Fibroblast of lung (primary cell): ENCODE results near the gene LGR4. TPM values are rescaled to one million over a fixed set of nuclear protein-coding genes. Genes with fewer than 3 reads are reported as not detected.

Experiments used
- DNase-seq, 2 donors: peaks; one replicate each; pipeline versions ENCODE4 v3.0.0 to v3.0.0-alpha.2; 2010; ENCODE audit warnings: low read depth in 2 of 2
- H2AFZ ChIP-seq: 2 replicates; pipeline ENCODE4 v1.5.1; 2012; ENCODE audit warnings: low read length, control low read depth, inconsistent platforms
- H3K27ac ChIP-seq: 2 replicates; pipeline ENCODE4 v1.5.1; 2011; ENCODE audit warnings: low read length, control low read depth; ENCODE audit not compliant: insufficient read depth
- H3K27me3 ChIP-seq: 2 replicates; pipeline ENCODE4 v1.5.1; 2011; ENCODE audit warnings: mild to moderate bottlenecking, low read length; ENCODE audit not compliant: control insufficient read depth, insufficient read depth
- H3K36me3 ChIP-seq: 2 replicates; pipeline ENCODE4 v1.5.1; 2011; ENCODE audit warnings: low read length; ENCODE audit not compliant: control insufficient read depth, insufficient read depth
- H3K4me1 ChIP-seq: 2 replicates; pipeline ENCODE4 v1.5.1; 2011; ENCODE audit warnings: low read length; ENCODE audit not compliant: control insufficient read depth, insufficient read depth; ENCODE audit errors: extremely low read depth
- H3K4me2 ChIP-seq: 2 replicates; pipeline ENCODE4 v1.5.1; 2011; ENCODE audit warnings: low read length, control low read depth; ENCODE audit not compliant: insufficient read depth; ENCODE audit errors: extremely low read depth
- H3K4me3 ChIP-seq, 4 experiments: fragments of 200-600 bp in 1 of 4; sonication (generic) in 1 of 4; replicated peaks in 1 of 4; 2 replicates each; pipeline ENCODE4 v1.5.1; 2011 to 2016; ENCODE audit warnings: low read length in 4 of 4, low read depth in 3 of 4, mild to moderate bottlenecking in 3 of 4, control low read depth in 2 of 4, inconsistent platforms in 1 of 4, mixed read lengths in 1 of 4; ENCODE audit not compliant: insufficient read depth in 1 of 4; ENCODE audit errors: control extremely low read depth in 1 of 4
- H3K79me2 ChIP-seq: 2 replicates; pipeline ENCODE4 v1.5.1; 2012; ENCODE audit warnings: mild to moderate bottlenecking, low read length, inconsistent platforms; ENCODE audit not compliant: control insufficient read depth, insufficient read depth
- H3K9ac ChIP-seq: 2 replicates; pipeline ENCODE4 v1.5.1; 2011; ENCODE audit warnings: mild to moderate bottlenecking, low read length, control low read depth; ENCODE audit not compliant: insufficient read depth
- H3K9me3 ChIP-seq: 2 replicates; pipeline ENCODE4 v1.5.1; 2012; ENCODE audit warnings: low read depth, low read length; ENCODE audit not compliant: control insufficient read depth, insufficient read depth
- H4K20me1 ChIP-seq: 2 replicates; pipeline ENCODE4 v1.5.1; 2011; ENCODE audit warnings: low read length; ENCODE audit not compliant: control insufficient read depth, insufficient read depth; ENCODE audit errors: extremely low read depth
- EZH2 ChIP-seq: IDR thresholded peaks from 2 replicates; pipeline ENCODE4 v1.5.1; 2012; ENCODE audit warnings: low read length, control low read depth, mild to moderate bottlenecking; ENCODE audit errors: missing control alignments
- polyA plus RNA-seq, 2 donors: library from polyadenylated mRNA; depleted of rRNA in 1 of 2; stranded (reverse) in 1 of 2; unstranded in 1 of 2; fragments of >200 nt; gene quantifications; 2 replicates each; pipeline ENCODE4 v1.2.1, GENCODE V29; 2011 to 2012; ENCODE audit warnings: missing spikeins in 1 of 2
- total RNA-seq: library from RNA; depleted of rRNA; stranded (reverse); fragments of >200 nt; gene quantifications from 2 replicates; pipeline ENCODE4 v1.2.1, GENCODE V29; 2014
- TF ChIP-seq, protein P1 (sequence below), 2 donors: IDR thresholded peaks in 1 of 2; conservative IDR thresholded peaks in 1 of 2; 1 replicate in 1 of 2; 2 replicates in 1 of 2; pipeline ENCODE4 v1.5.1; 2011 to 2012; ENCODE audit warnings: low read length in 2 of 2, control low read depth in 1 of 2, inconsistent platforms in 1 of 2, low read depth in 1 of 2, mild to moderate bottlenecking in 1 of 2

Gene LGR4
- total and polyA plus RNA-seq, 2 donors (not counting 1 experiment from before 2014, with no cell fraction given): 6.4 to 8.8 TPM

DNA sequence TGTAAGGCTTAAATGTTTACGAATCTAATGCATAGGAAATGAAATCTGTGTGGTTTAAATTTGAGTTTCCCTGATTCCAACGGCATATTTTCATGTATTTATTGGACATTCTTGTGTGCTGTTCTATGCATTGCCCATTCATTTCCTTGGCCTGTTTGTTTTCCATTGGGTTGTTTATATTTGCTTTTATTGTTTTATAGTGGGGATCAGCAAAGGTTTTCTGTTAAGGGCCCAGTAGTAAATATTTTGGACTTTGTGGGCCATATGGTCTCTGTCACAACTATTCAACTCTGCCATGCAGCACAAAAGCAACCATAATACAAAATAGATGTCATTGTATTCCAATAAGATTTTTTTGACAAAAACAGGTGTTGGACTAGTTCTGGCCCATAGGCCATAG is 5.2 kb upstream of the LGR4 start:
- H3K27me3 ChIP-seq: no peaks in the 10 kb centered on the region
- no peaks in the 10 kb centered on the region for H3K9me3 ChIP-seq
- H4K20me1 ChIP-seq: no peaks in the 10 kb centered on the region
- no peaks in the 10 kb centered on the region for H3K36me3 ChIP-seq
- no peak overlapping the region for H3K4me2 ChIP-seq
- no peak for DNase-seq
- no peaks in the 10 kb centered on the region for H3K4me1 ChIP-seq
- no peak overlapping the region for H3K4me3 ChIP-seq
- no peaks in the 10 kb centered on the region for H3K79me2 ChIP-seq
- no peak overlapping the region for H3K27ac ChIP-seq
- TF ChIP-seq EZH2: no peak
- TF ChIP-seq, protein P1, sequence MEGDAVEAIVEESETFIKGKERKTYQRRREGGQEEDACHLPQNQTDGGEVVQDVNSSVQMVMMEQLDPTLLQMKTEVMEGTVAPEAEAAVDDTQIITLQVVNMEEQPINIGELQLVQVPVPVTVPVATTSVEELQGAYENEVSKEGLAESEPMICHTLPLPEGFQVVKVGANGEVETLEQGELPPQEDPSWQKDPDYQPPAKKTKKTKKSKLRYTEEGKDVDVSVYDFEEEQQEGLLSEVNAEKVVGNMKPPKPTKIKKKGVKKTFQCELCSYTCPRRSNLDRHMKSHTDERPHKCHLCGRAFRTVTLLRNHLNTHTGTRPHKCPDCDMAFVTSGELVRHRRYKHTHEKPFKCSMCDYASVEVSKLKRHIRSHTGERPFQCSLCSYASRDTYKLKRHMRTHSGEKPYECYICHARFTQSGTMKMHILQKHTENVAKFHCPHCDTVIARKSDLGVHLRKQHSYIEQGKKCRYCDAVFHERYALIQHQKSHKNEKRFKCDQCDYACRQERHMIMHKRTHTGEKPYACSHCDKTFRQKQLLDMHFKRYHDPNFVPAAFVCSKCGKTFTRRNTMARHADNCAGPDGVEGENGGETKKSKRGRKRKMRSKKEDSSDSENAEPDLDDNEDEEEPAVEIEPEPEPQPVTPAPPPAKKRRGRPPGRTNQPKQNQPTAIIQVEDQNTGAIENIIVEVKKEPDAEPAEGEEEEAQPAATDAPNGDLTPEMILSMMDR (conservative IDR thresholded peaks at IDR 0.05 in 1 of 2, IDR thresholded peaks at IDR 0.05 in 1 of 2; ENCODE audit: low read depth in 1 of 2, low read length in 2 of 2): no peak
- no peak overlapping the region for H3K9ac ChIP-seq
- no peak overlapping the region for H2AFZ ChIP-seq

DNA sequence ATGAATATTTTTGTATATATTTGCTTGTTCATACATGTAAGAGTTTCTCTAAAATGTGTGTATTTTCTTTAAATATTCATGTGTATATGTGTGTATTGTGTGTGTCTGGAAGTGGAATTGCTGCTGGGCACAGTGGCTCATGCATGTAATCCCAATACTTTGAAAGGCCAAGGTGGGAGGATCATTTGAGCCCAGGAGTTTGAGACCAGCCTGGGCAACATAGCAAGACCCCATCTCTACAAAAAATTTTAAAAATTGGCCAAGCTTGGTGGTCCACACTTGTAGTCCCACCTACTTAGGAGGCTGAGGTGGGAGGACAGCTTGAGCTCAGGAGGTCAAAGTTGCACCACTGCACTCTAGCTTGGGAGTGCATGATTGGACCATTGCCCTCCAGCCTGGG is 4.7 kb upstream of the LGR4 start:
- Histone ChIP-seq H3K9me3 (no peaks in the 10 kb centered on the region), H3K4me1 (no peaks in the 10 kb centered on the region), H3K36me3 (no peaks in the 10 kb centered on the region), H3K4me3 (no peak overlapping the region), H3K9ac (no peak overlapping the region), H3K4me2 (no peak overlapping the region), H3K27me3 (no peaks in the 10 kb centered on the region), H3K79me2 (no peaks in the 10 kb centered on the region), H4K20me1 (no peaks in the 10 kb centered on the region), H3K27ac (no peak overlapping the region), H2AFZ (no peak overlapping the region)
- no peak for TF ChIP-seq EZH2
- TF ChIP-seq, protein P1 (conservative IDR thresholded peaks at IDR 0.05 in 1 of 2, IDR thresholded peaks at IDR 0.05 in 1 of 2; ENCODE audit: low read depth in 1 of 2, low read length in 2 of 2): no peak
- no peak for DNase-seq

DNA sequence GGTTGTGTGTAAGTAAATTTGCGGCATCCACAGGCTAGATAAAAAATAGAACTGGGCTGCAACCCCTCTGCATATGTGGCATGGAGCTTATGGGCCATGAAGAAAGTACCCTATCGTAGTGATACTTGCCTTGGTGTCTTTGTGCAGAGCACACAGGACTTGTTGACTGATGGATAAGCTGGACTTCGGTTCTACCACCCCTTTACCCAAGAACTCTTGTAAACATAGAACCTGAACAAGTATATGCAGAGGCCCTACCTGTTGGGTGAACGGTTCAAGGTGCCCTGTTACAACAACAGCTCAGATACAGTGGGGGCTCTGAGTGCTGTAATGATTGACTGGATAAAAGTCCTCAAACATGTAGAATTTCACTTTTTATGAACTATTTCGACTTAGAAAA is 3.0 kb upstream of the LGR4 start:
- H3K9ac ChIP-seq: no peak overlapping the region
- no peak overlapping the region for H3K4me3 ChIP-seq
- no peak overlapping the region for H3K4me2 ChIP-seq
- no peaks in the 10 kb centered on the region for H3K4me1 ChIP-seq
- H2AFZ ChIP-seq: no peak overlapping the region
- H3K9me3 ChIP-seq: no peaks in the 10 kb centered on the region
- no peaks in the 10 kb centered on the region for H4K20me1 ChIP-seq
- H3K79me2 ChIP-seq: peaks cover 3% of the 10 kb centered on the region
- H3K27me3 ChIP-seq: no peaks in the 10 kb centered on the region
- TF ChIP-seq, protein P1 (conservative IDR thresholded peaks at IDR 0.05 in 1 of 2, IDR thresholded peaks at IDR 0.05 in 1 of 2; ENCODE audit: low read depth in 1 of 2, low read length in 2 of 2): no peak
- TF ChIP-seq EZH2: no peak
- no peak for DNase-seq
- H3K27ac ChIP-seq: no peak overlapping the region
- no peaks in the 10 kb centered on the region for H3K36me3 ChIP-seq
